ENCODE measurements around the gene ALS2.
A peak's percentile ranks its signal among the peaks of the same experiment; 100 is the strongest.

Gene ALS2

DNA sequence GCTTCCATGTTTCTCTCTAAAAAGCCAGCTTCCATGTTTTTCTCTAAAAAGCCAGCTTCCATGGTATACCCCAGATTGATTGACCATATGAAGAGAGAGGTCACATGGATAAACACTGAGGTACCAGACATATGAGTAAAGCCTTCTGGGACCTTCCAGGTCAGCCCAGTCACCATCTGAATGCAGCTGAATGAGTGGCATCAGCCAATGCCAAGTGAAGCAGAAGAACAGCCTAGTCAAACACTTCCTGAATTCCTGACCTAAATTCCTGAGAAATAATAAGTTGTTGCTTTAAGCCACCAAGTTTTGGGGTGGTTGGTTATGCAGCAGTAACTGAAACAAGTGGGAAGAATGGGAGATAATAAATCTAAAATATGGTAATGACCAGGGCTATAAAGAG, 5.7 kb upstream of the ALS2 start:
- no peaks in the 10 kb centered on the region for H3K79me2 ChIP-seq
- H2AFZ ChIP-seq = no peak overlapping the region
- H3K36me3 ChIP-seq (ENCODE audit: control insufficient read depth, insufficient read depth, low read length) = no peaks in the 10 kb centered on the region
- TF ChIP-seq, protein P1, sequence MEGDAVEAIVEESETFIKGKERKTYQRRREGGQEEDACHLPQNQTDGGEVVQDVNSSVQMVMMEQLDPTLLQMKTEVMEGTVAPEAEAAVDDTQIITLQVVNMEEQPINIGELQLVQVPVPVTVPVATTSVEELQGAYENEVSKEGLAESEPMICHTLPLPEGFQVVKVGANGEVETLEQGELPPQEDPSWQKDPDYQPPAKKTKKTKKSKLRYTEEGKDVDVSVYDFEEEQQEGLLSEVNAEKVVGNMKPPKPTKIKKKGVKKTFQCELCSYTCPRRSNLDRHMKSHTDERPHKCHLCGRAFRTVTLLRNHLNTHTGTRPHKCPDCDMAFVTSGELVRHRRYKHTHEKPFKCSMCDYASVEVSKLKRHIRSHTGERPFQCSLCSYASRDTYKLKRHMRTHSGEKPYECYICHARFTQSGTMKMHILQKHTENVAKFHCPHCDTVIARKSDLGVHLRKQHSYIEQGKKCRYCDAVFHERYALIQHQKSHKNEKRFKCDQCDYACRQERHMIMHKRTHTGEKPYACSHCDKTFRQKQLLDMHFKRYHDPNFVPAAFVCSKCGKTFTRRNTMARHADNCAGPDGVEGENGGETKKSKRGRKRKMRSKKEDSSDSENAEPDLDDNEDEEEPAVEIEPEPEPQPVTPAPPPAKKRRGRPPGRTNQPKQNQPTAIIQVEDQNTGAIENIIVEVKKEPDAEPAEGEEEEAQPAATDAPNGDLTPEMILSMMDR (IDR thresholded peaks at IDR 0.05) = no peak
- H3K9ac ChIP-seq = no peak overlapping the region
- H3K9me3 ChIP-seq (ENCODE audit: control insufficient read depth, low read length) = no peaks in the 10 kb centered on the region
- H3K27ac ChIP-seq = no peak overlapping the region
- no peaks in the 10 kb centered on the region for H3K27me3 ChIP-seq (ENCODE audit: control insufficient read depth, insufficient read depth, low read length)
- no peaks in the 10 kb centered on the region for H3K4me1 ChIP-seq
- H3K4me3 ChIP-seq (ENCODE audit: low read depth, low read length) = no peak overlapping the region
- H3K4me2 ChIP-seq (ENCODE audit: low read length) = no peak overlapping the region

GRCh38 chr2:201785135-201785534, 4.4 kb upstream of the ALS2 start:
- Histone ChIP-seq H3K9ac (no peak overlapping the region), H3K79me2 (peaks cover 3% of the 10 kb centered on the region), H3K4me2 (ENCODE audit: low read length) (no peak overlapping the region), H2AFZ (no peak overlapping the region), H3K27ac (no peak overlapping the region), H3K27me3 (ENCODE audit: control insufficient read depth, insufficient read depth, low read length) (no peaks in the 10 kb centered on the region), H3K4me3 (ENCODE audit: low read depth, low read length) (no peak overlapping the region), H3K36me3 (ENCODE audit: control insufficient read depth, insufficient read depth, low read length) (no peaks in the 10 kb centered on the region), H3K9me3 (ENCODE audit: control insufficient read depth, low read length) (no peaks in the 10 kb centered on the region), H3K4me1 (no peaks in the 10 kb centered on the region)
- TF ChIP-seq, protein P1 (IDR thresholded peaks at IDR 0.05) = no peak

DNA sequence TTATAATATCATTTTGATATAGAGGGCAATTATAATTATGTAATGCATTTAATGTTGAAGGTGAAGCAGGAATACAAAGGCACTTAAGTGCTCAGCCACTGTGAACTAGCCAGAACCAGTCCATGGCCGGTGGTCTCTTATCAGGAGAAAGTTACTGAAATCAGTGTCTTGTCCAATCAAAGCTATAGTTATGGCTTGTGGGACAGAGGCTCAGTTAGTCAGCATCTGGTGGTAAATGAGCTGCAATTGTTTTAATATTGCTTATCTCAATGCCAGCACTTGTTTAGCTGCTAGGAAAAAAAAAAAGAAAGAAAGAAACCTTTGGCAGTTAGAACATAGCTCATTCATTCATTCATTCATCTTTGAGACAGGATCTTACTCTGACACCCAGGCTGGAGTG, 3.8 kb upstream of the ALS2 start:
- H3K9ac ChIP-seq = no peak overlapping the region
- no peaks in the 10 kb centered on the region for H3K27me3 ChIP-seq (ENCODE audit: control insufficient read depth, insufficient read depth, low read length)
- no peaks in the 10 kb centered on the region for H3K4me1 ChIP-seq
- H2AFZ ChIP-seq = no peak overlapping the region
- no peaks in the 10 kb centered on the region for H3K9me3 ChIP-seq (ENCODE audit: control insufficient read depth, low read length)
- no peak overlapping the region for H3K4me2 ChIP-seq (ENCODE audit: low read length)
- no peak overlapping the region for H3K4me3 ChIP-seq (ENCODE audit: low read depth, low read length)
- H3K36me3 ChIP-seq (ENCODE audit: control insufficient read depth, insufficient read depth, low read length) = no peaks in the 10 kb centered on the region
- TF ChIP-seq, protein P1 (IDR thresholded peaks at IDR 0.05) = no peak
- H3K27ac ChIP-seq = no peak overlapping the region
- H3K79me2 ChIP-seq = peaks cover 9% of the 10 kb centered on the region

- TF ChIP-seq, protein P1 (IDR thresholded peaks at IDR 0.05) = no peak
- Histone ChIP-seq H3K79me2 (peaks cover 30% of the 10 kb centered on the region), H3K4me1 (peaks cover 2% of the 10 kb centered on the region), H3K9me3 (ENCODE audit: control insufficient read depth, low read length) (no peaks in the 10 kb centered on the region), H3K27me3 (ENCODE audit: control insufficient read depth, insufficient read depth, low read length) (no peaks in the 10 kb centered on the region), H3K9ac (no peak overlapping the region), H3K4me3 (ENCODE audit: low read depth, low read length) (peak overlapping the region; percentile 65), H2AFZ (peak overlapping the region; percentile 88), H3K27ac (peak overlapping the region; percentile 74), H3K4me2 (ENCODE audit: low read length) (peak overlapping the region; percentile 68), H3K36me3 (ENCODE audit: control insufficient read depth, insufficient read depth, low read length) (no peaks in the 10 kb centered on the region)
Measured at GRCh38 chr2:201781557-201782051, 871 bp upstream of the ALS2 start.

GRCh38 chr2:201779901-201780673, 646 bp downstream of the ALS2 start:
- peaks cover 36% of the 10 kb centered on the region for H3K79me2 ChIP-seq
- H3K4me3 ChIP-seq (ENCODE audit: low read depth, low read length) = peak overlapping the region; percentile 65
- peaks cover 2% of the 10 kb centered on the region for H3K4me1 ChIP-seq
- H3K27ac ChIP-seq = peak overlapping the region; percentile 74
- peak overlapping the region; percentile 88 for H2AFZ ChIP-seq
- TF ChIP-seq, protein P1 (IDR thresholded peaks at IDR 0.05) = no peak
- no peaks in the 10 kb centered on the region for H3K27me3 ChIP-seq (ENCODE audit: control insufficient read depth, insufficient read depth, low read length)
- no peaks in the 10 kb centered on the region for H3K9me3 ChIP-seq (ENCODE audit: control insufficient read depth, low read length)
- H3K36me3 ChIP-seq (ENCODE audit: control insufficient read depth, insufficient read depth, low read length) = no peaks in the 10 kb centered on the region
- peak overlapping the region; percentile 82 for H3K4me2 ChIP-seq (ENCODE audit: low read length)
- H3K9ac ChIP-seq = peak overlapping the region; percentile 40
